ENCODE measurements around the gene MIOX. TPM values are rescaled to one million over a fixed set of nuclear protein-coding genes. Genes with fewer than 3 reads are reported as not detected.
A peak's percentile ranks its signal among the peaks of the same experiment; 100 is the strongest.

Gene MIOX
- total and polyA plus RNA-seq, 2 of the 13 experiments (the other 11 are each of a cell fraction or from before 2014, with no cell fraction given) = 1.5 to 2.9 TPM

- no peak for TF ChIP-seq RNF219 (CRISPR knock-in tag; IDR thresholded peaks at IDR 0.05)
- TF ChIP-seq ETS1 (CRISPR knock-in tag; IDR thresholded peaks at IDR 0.05) = no peak
- TF ChIP-seq MED8 (CRISPR knock-in tag; IDR thresholded peaks at IDR 0.05; ENCODE audit: insufficient replicate concordance) = no peak
- TF ChIP-seq CSRNP1 (CRISPR knock-in tag; IDR thresholded peaks at IDR 0.05) = 0 out of 2 replicates have a peak, but pooled peaks have one; percentile 2
- TF ChIP-seq ZNF83 (CRISPR knock-in tag; IDR thresholded peaks at IDR 0.05; ENCODE audit: borderline replicate concordance) = no peak
- no peak for TF ChIP-seq ZNF280B (CRISPR knock-in tag; IDR thresholded peaks at IDR 0.05; ENCODE audit: borderline replicate concordance)
- TF ChIP-seq SMAD9 (CRISPR knock-in tag; IDR thresholded peaks at IDR 0.05) = no peak
- TF ChIP-seq ZBTB25 (CRISPR knock-in tag; IDR thresholded peaks at IDR 0.05) = no peak
- no peak for TF ChIP-seq NFYC (CRISPR knock-in tag; IDR thresholded peaks at IDR 0.05)
- no peak for TF ChIP-seq ZNF740 (CRISPR knock-in tag; IDR thresholded peaks at IDR 0.05)
- TF ChIP-seq IRF2 (CRISPR knock-in tag; IDR thresholded peaks at IDR 0.05) = no peak
- TF ChIP-seq MTERF4 (CRISPR knock-in tag; IDR thresholded peaks at IDR 0.05) = no peak
- no peak for TF ChIP-seq HMGXB3 (CRISPR knock-in tag; IDR thresholded peaks at IDR 0.05; ENCODE audit: borderline replicate concordance)
- TF ChIP-seq HDAC1 (CRISPR knock-in tag; IDR thresholded peaks at IDR 0.05) = 0 out of 2 replicates have a peak, but pooled peaks have one; percentile 25
Observed at GRCh38 chr22:50481440-50482106, 5.1 kb upstream of the MIOX start, which contains the start of gene ADM2 (continued).
